ENCODE measurements around the gene NTRK2.
"Not testable (repeated sequence)": the region's sequence is repeated elsewhere in the genome, so short reads cannot be mapped to it uniquely, and the experiment has no call there.

NTRK2 gene

DNA sequence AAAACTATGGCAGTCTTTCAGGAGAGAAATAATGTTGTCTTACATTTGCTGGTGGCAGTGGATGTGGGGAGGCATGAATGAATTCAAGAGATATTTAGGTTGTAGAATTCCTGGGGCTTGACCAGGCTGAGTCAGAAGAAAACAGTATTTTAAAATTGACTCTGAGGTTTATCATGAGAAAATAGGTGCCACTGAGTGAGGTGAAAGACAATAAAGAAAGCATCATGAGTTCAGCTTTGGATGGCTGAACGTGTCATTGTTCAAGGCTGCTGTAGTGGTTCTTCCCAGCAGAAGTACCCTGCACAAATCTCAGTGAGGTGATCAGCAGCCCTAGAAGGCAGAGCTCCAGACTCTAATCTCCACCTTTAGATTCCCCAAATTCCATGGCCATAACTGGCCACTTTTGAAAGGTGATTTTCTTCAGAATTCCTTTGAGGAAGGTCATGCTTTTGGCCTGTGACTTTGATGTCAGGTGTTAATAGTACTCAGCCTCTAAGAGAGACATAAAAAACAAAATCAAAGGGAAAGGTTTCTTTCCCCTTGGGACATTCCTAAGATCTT is 395.4 kb downstream of the NTRK2 start:
- no peaks in the 10 kb centered on the region for H3K36me3 ChIP-seq (ENCODE audit: control insufficient read depth, low read length)
- H4K20me1 ChIP-seq (ENCODE audit: control insufficient read depth, insufficient read depth, low read depth, low read length) = no peaks in the 10 kb centered on the region
- no peaks in the 10 kb centered on the region for H3K9me2 ChIP-seq (replicated peaks; ENCODE audit: control insufficient read depth, low read length)
- H3K79me2 ChIP-seq (ENCODE audit: control insufficient read depth, low read length) = no peaks in the 10 kb centered on the region
- H3K9me3 ChIP-seq (ENCODE audit: control insufficient read depth, insufficient read depth, low read length) = no peaks in the 10 kb centered on the region
- no peaks in the 10 kb centered on the region for H3F3A ChIP-seq (ENCODE audit: control insufficient read depth, insufficient read depth)
- no peaks in the 10 kb centered on the region for H3K27me3 ChIP-seq (ENCODE audit: control insufficient read depth, low read length)
- no peak overlapping the region for H3K27ac ChIP-seq (ENCODE audit: low read depth, low read length)
- H3K4me2 ChIP-seq (ENCODE audit: low read length) = no peak overlapping the region
- H3K4me1 ChIP-seq (ENCODE audit: control insufficient read depth, low read length) = no peaks in the 10 kb centered on the region
- H3K4me3 ChIP-seq (ENCODE audit: low read length) = no peak overlapping the region
- TF ChIP-seq, protein P1, sequence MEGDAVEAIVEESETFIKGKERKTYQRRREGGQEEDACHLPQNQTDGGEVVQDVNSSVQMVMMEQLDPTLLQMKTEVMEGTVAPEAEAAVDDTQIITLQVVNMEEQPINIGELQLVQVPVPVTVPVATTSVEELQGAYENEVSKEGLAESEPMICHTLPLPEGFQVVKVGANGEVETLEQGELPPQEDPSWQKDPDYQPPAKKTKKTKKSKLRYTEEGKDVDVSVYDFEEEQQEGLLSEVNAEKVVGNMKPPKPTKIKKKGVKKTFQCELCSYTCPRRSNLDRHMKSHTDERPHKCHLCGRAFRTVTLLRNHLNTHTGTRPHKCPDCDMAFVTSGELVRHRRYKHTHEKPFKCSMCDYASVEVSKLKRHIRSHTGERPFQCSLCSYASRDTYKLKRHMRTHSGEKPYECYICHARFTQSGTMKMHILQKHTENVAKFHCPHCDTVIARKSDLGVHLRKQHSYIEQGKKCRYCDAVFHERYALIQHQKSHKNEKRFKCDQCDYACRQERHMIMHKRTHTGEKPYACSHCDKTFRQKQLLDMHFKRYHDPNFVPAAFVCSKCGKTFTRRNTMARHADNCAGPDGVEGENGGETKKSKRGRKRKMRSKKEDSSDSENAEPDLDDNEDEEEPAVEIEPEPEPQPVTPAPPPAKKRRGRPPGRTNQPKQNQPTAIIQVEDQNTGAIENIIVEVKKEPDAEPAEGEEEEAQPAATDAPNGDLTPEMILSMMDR (IDR thresholded peaks at IDR 0.05; ENCODE audit: low read depth, low read length, poor library complexity, severe bottlenecking) = no peak
- TF ChIP-seq EZH2phosphoT487 (IDR thresholded peaks at IDR 0.05; ENCODE audit: borderline replicate concordance, low read length) = no peak

DNA sequence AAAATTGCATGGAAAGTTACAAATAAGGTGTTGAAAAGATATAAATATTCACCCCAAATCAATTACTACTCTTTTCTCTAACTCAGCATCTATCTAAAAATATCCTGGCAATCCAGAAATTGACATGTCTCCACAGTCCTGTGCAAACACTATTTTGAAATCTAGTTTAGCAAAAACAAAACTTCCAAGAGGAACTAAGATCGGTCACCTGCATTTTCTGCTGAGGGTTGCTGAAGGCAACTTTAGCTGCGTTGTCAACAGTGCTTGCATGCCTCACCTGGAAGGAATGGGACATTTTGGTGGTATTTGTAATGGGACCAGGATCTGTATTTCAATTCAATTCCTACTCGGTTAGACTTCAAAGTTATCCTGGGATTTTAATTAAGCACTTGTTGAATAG is 398.3 kb downstream of the NTRK2 start:
- H3K27me3 ChIP-seq (ENCODE audit: control insufficient read depth, low read length) = no peaks in the 10 kb centered on the region

DNA sequence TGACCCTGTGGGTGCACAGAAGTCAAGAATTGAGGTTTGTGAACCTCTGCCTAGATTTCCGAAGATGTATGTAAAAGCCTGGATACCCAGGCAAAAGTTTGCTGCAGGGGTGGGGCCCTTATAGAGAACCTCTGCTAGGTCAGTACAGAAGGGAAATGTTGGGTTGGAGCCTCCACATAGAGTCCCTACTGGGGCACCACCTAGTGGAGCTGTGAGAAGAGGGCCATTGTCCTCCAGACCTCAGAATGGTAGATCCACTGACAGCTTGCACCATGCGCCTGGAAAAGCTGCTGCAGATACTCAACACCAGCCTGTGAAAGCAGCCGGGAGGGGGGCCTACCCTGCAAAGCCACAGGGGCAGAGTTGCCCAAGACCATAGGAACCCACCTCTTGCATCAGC is 399.9 kb downstream of the NTRK2 start:
- not testable (repeated sequence) for H3F3A ChIP-seq (ENCODE audit: control insufficient read depth, insufficient read depth); H3K36me3 ChIP-seq (ENCODE audit: control insufficient read depth, low read length); H3K4me3 ChIP-seq (ENCODE audit: low read length); H3K9me2 ChIP-seq (replicated peaks; ENCODE audit: control insufficient read depth, low read length); H3K79me2 ChIP-seq (ENCODE audit: control insufficient read depth, low read length); H3K9me3 ChIP-seq (ENCODE audit: control insufficient read depth, insufficient read depth, low read length); H3K27ac ChIP-seq (ENCODE audit: low read depth, low read length); H3K4me1 ChIP-seq (ENCODE audit: control insufficient read depth, low read length); H4K20me1 ChIP-seq (ENCODE audit: control insufficient read depth, insufficient read depth, low read depth, low read length); H3K4me2 ChIP-seq (ENCODE audit: low read length); H3K27me3 ChIP-seq (ENCODE audit: control insufficient read depth, low read length)

More for the DNA sequence above, 398.3 kb downstream of the NTRK2 start:
- no peak overlapping the region for H3K4me2 ChIP-seq (ENCODE audit: low read length)
- H4K20me1 ChIP-seq (ENCODE audit: control insufficient read depth, insufficient read depth, low read depth, low read length) = no peaks in the 10 kb centered on the region
- no peaks in the 10 kb centered on the region for H3K79me2 ChIP-seq (ENCODE audit: control insufficient read depth, low read length)
- TF ChIP-seq, protein P1 (IDR thresholded peaks at IDR 0.05; ENCODE audit: low read depth, low read length, poor library complexity, severe bottlenecking) = no peak
- TF ChIP-seq EZH2phosphoT487 (IDR thresholded peaks at IDR 0.05; ENCODE audit: borderline replicate concordance, low read length) = no peak
- no peaks in the 10 kb centered on the region for H3K36me3 ChIP-seq (ENCODE audit: control insufficient read depth, low read length)
- no peaks in the 10 kb centered on the region for H3F3A ChIP-seq (ENCODE audit: control insufficient read depth, insufficient read depth)
- no peaks in the 10 kb centered on the region for H3K9me2 ChIP-seq (replicated peaks; ENCODE audit: control insufficient read depth, low read length)
- H3K4me1 ChIP-seq (ENCODE audit: control insufficient read depth, low read length) = no peaks in the 10 kb centered on the region
- H3K4me3 ChIP-seq (ENCODE audit: low read length) = no peak overlapping the region
- no peak overlapping the region for H3K27ac ChIP-seq (ENCODE audit: low read depth, low read length)
- H3K9me3 ChIP-seq (ENCODE audit: control insufficient read depth, insufficient read depth, low read length) = no peaks in the 10 kb centered on the region
